ENCODE results near the gene TEN1.

- TF ChIP-seq POLR2AphosphoS5 (IDR thresholded peaks at IDR 0.05): no peak
- no peak for TF ChIP-seq EP300 (IDR thresholded peaks at IDR 0.05)
- TF ChIP-seq POLR2A (IDR thresholded peaks at IDR 0.05): no peak
- no peak for TF ChIP-seq CTCF (IDR thresholded peaks at IDR 0.05)
These were observed 48.0 kb upstream of the TEN1 start for GRCh38 chr17:75931062-75931461.

Measured in stomach (tissue), 4 donors.